ENCODE data around the gene BCAS4.

DNA sequence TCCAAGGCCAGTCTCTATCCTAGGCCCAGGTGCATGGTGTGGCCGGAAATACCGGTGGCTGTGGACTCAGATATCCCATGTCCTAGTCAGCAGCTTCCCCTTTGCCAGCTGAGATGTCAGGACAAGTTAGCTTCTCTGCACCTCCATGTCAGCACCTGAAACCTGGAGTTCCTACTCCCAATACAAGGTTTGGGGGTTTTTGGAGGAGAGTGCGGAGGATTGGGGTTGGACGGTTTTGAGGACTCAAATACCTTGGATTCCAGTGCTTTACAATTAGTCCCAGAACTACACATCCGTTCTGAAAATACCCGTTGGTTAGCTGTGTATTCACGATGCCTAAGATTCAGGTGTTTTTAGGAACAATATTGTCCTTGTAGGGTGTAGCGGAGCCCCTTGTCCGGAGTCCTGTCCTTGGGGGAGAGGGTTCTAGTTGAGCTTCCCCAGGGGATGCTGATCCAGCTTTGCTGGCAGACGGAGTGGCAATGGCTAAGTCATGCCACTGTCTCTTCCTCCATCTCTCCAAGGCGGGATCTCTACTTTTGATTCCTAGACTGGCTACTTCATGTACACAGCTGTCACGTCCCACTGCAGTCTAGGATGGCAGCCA, 91.4 kb downstream of the BCAS4 start:
- no peak for TF ChIP-seq SP1 (IDR thresholded peaks at IDR 0.05)
- TF ChIP-seq LEF1 (IDR thresholded peaks at IDR 0.05; ENCODE audit: borderline replicate concordance) = no peak
- no peak for TF ChIP-seq HDGF (IDR thresholded peaks at IDR 0.05; ENCODE audit: borderline replicate concordance)
- TF ChIP-seq L3MBTL2 (conservative IDR thresholded peaks at IDR 0.05) = no peak
- TF ChIP-seq, protein P1, sequence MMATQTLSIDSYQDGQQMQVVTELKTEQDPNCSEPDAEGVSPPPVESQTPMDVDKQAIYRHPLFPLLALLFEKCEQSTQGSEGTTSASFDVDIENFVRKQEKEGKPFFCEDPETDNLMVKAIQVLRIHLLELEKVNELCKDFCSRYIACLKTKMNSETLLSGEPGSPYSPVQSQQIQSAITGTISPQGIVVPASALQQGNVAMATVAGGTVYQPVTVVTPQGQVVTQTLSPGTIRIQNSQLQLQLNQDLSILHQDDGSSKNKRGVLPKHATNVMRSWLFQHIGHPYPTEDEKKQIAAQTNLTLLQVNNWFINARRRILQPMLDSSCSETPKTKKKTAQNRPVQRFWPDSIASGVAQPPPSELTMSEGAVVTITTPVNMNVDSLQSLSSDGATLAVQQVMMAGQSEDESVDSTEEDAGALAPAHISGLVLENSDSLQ (IDR thresholded peaks at IDR 0.05) = no peak
- no peak for TF ChIP-seq FOXK2 (IDR thresholded peaks at IDR 0.05)
- no peak for TF ChIP-seq FOXM1 (IDR thresholded peaks at IDR 0.05; ENCODE audit: borderline replicate concordance)
- no peak for TF ChIP-seq TARDBP (IDR thresholded peaks at IDR 0.05)
